22Rv1 (cell line): ENCODE data around the gene BDNF.

Experiments used
- H3K27ac ChIP-seq: fragments of 450-650 bp; 2 replicates; pipeline ENCODE4 v1.5.1; 2017
- CTCF ChIP-seq: fragments of 450-650 bp; IDR thresholded peaks from 2 replicates; pipeline ENCODE4 v1.5.1; 2017; ENCODE audit warnings: mild to moderate bottlenecking
- ZFX ChIP-seq: fragments of 450-650 bp; IDR thresholded peaks from 2 replicates; pipeline ENCODE4 v1.6.1; 2017; ENCODE audit warnings: antibody characterized with exemption, borderline replicate concordance

BDNF gene

GRCh38 chr11:27651711-27652110, 48.5 kb downstream of the BDNF start:
- TF ChIP-seq CTCF = no peak
- H3K27ac ChIP-seq = no peak overlapping the region

- no peak for TF ChIP-seq CTCF
- no peak for TF ChIP-seq ZFX
- no peak overlapping the region for H3K27ac ChIP-seq
Observed at GRCh38 chr11:27650988-27651387, 49.3 kb downstream of the BDNF start.

- no peak overlapping the region for H3K27ac ChIP-seq
- TF ChIP-seq CTCF (no peak), ZFX (no peak)
Observed at GRCh38 chr11:27649800-27650199, 50.5 kb downstream of the BDNF start.

- TF ChIP-seq CTCF (no peak), ZFX (no peak)
Observed at GRCh38 chr11:27648840-27649239, 51.4 kb downstream of the BDNF start.

GRCh38 chr11:27646051-27646818, 54.0 kb downstream of the BDNF start:
- no peak overlapping the region for H3K27ac ChIP-seq
- TF ChIP-seq CTCF (no peak), ZFX (no peak)

More at GRCh38 chr11:27648840-27649239, 51.4 kb downstream of the BDNF start:
- no peak overlapping the region for H3K27ac ChIP-seq

GRCh38 chr11:27642954-27643353, 57.3 kb downstream of the BDNF start:
- no peak for TF ChIP-seq ZFX
- no peak for TF ChIP-seq CTCF
- H3K27ac ChIP-seq = no peak overlapping the region

GRCh38 chr11:27640954-27641353, 59.3 kb downstream of the BDNF start:
- H3K27ac ChIP-seq = no peak overlapping the region
- no peak for TF ChIP-seq ZFX
- no peak for TF ChIP-seq CTCF
